B cell (primary cell): ENCODE measurements around the gene SLC22A12. TPM values are rescaled to one million over a fixed set of nuclear protein-coding genes. Genes with fewer than 3 reads are reported as not detected.

Source experiments
- ATAC-seq: fragments of 200-7000 bp; cut with Tn5 transposase; one replicate; pipeline ENCODE4 v1.10.0; 2021; ENCODE audit warnings: low read depth, mild to moderate bottlenecking, moderate number of reproducible peaks, moderate library complexity
- CTCF ChIA-PET: fragments of 350-600 bp; sonication (Branson Sonifier 250); formaldehyde crosslinking; loops from one replicate; lab custom pipeline; 2021; ENCODE audit warnings: antibody characterized with exemption, inconsistent platforms; lab: Charles Lee
- POLR2A ChIA-PET: fragments of 350-600 bp; sonication (Branson Sonifier 250); formaldehyde crosslinking; loops from one replicate; lab custom pipeline; 2021; ENCODE audit warnings: antibody characterized with exemption; lab: Charles Lee
- DNase-seq: peaks from one replicate; pipeline ENCODE4 v3.0.0; 2013
- H2AFZ ChIP-seq: 2 replicates; pipeline ENCODE4 v1.6.1; 2012; ENCODE audit warnings: mild to moderate bottlenecking, low read depth, low read length; ENCODE audit not compliant: insufficient read depth, poor library complexity, severe bottlenecking
- H3K27ac ChIP-seq, 2 donors: 1 replicate in 1 of 2; 2 replicates in 1 of 2; pipeline ENCODE4 v1.5.1; 2012 to 2013; ENCODE audit warnings: low read length in 2 of 2, mild to moderate bottlenecking in 2 of 2, moderate library complexity in 1 of 2
- H3K27me3 ChIP-seq, 4 experiments: fragments of 200-600 bp in 1 of 4; sonication (generic) in 1 of 4; replicated peaks in 1 of 4; 1 replicate in 2 of 4; 2 replicates in 2 of 4; pipeline versions ENCODE4 v1.6.1 to v1.7.0; 2013 to 2016; ENCODE audit warnings: low read length in 3 of 4, mild to moderate bottlenecking in 2 of 4, mixed read lengths in 1 of 4, moderate library complexity in 1 of 4; ENCODE audit not compliant: insufficient read depth in 4 of 4, control insufficient read depth in 3 of 4; ENCODE audit errors: control extremely low read depth in 1 of 4
- H3K36me3 ChIP-seq, 2 experiments: replicated peaks in 1 of 2; 1 replicate in 1 of 2; 2 replicates in 1 of 2; pipeline versions ENCODE4 v1.6.1 to v1.7.1; 2013; ENCODE audit warnings: low read length in 1 of 2; ENCODE audit not compliant: insufficient read depth in 2 of 2, control insufficient read depth in 1 of 2; ENCODE audit errors: control extremely low read depth in 1 of 2, extremely low read depth in 1 of 2
- H3K4me1 ChIP-seq, 2 donors: fragments of 200-600 bp in 1 of 2; sonication (generic) in 1 of 2; 1 replicate in 1 of 2; 2 replicates in 1 of 2; pipeline versions ENCODE4 v1.5.1 to v1.6.1; 2013 to 2017; ENCODE audit warnings: low read length in 2 of 2; ENCODE audit not compliant: control insufficient read depth in 2 of 2, insufficient read depth in 2 of 2
- H3K4me2 ChIP-seq: replicated peaks from 2 replicates; pipeline ENCODE3; 2012; ENCODE audit warnings: mild to moderate bottlenecking, low read depth, low read length; ENCODE audit not compliant: poor library complexity, severe bottlenecking
- H3K4me3 ChIP-seq, 5 experiments: fragments of 200-600 bp in 1 of 5; sonication (generic) in 1 of 5; 1 replicate in 3 of 5; 2 replicates in 2 of 5; pipeline versions ENCODE4 v1.5.1 to v1.7.0; 2011 to 2016; ENCODE audit warnings: low read length in 4 of 5, mild to moderate bottlenecking in 4 of 5, low read depth in 2 of 5, control low read depth in 1 of 5, moderate library complexity in 1 of 5; ENCODE audit not compliant: insufficient read depth in 1 of 5; ENCODE audit errors: control extremely low read depth in 1 of 5, extremely low read depth in 1 of 5
- H3K79me2 ChIP-seq: fragments of 200-600 bp; sonication (generic); one replicate; pipeline ENCODE4 v1.6.0; 2016; ENCODE audit warnings: low read length; ENCODE audit not compliant: control insufficient read depth, insufficient read depth
- H3K9ac ChIP-seq: fragments of 200-600 bp; sonication (generic); 2 replicates; pipeline ENCODE4 v1.6.1; 2017; ENCODE audit warnings: mild to moderate bottlenecking, low read length, moderate library complexity
- H3K9me3 ChIP-seq, 3 donors: one replicate each; pipeline versions ENCODE4 v1.6.1 to v1.7.1; 2013; ENCODE audit warnings: low read length in 2 of 3; ENCODE audit not compliant: control insufficient read depth in 2 of 3, insufficient read depth in 1 of 3; ENCODE audit errors: control extremely low read depth in 1 of 3
- H4K20me1 ChIP-seq: 2 replicates; pipeline ENCODE4 v1.6.0; 2012; ENCODE audit warnings: mild to moderate bottlenecking, low read length; ENCODE audit not compliant: insufficient read depth, control insufficient read depth, poor library complexity, severe bottlenecking
- H3K27ac Mint-ChIP-seq: one replicate; pipeline ENCODE4 v1.8.0; 2021; ENCODE audit warnings: mixed read lengths
- H3K27me3 Mint-ChIP-seq: one replicate; pipeline ENCODE4 v1.8.0; 2021; ENCODE audit warnings: mixed read lengths
- H3K4me1 Mint-ChIP-seq: one replicate; pipeline ENCODE4 v1.8.0; 2021; ENCODE audit warnings: mixed read lengths
- H3K4me3 Mint-ChIP-seq: one replicate; pipeline ENCODE4 v1.8.0; 2021; ENCODE audit warnings: mixed read lengths
- H3K9me3 Mint-ChIP-seq: one replicate; pipeline ENCODE4 v1.8.0; 2022; ENCODE audit warnings: mixed read lengths; ENCODE audit not compliant: insufficient read depth
- CTCF ChIP-seq: fragments of 200-600 bp; IDR thresholded peaks from one replicate; pipeline ENCODE4 v1.8.0; 2022; ENCODE audit warnings: antibody characterized with exemption, mild to moderate bottlenecking
- EZH2 ChIP-seq: IDR thresholded peaks from 2 replicates; pipeline ENCODE4 v1.6.1; 2012; ENCODE audit warnings: borderline replicate concordance, low read depth, mild to moderate bottlenecking, moderate library complexity, low read length; ENCODE audit not compliant: insufficient read depth, poor library complexity, severe bottlenecking
- WGBS: methylation state at CpG from one replicate; pipeline ENCODE4 v1.1.5; 2013; ENCODE audit warnings: missing lambda C conversion rate; ENCODE audit not compliant: insufficient coverage; 5-methylcytosine and 5-hydroxymethylcytosine counted together
- intact Hi-C: fragments of 100-400 bp; cut with micrococcal nuclease; formaldehyde crosslinking; loops from one replicate; pipeline ENCODE4 v1.10.0; 2022
- polyA plus RNA-seq: library from polyadenylated mRNA; depleted of rRNA; stranded (reverse); fragments of >200 nt; gene quantifications from 2 replicates; pipeline ENCODE4 v1.2.3, GENCODE V29; 2012
- total RNA-seq, 2 donors: library from RNA; stranded (reverse); fragments of 120-200 nt in 1 of 2; gene quantifications; 1 replicate in 1 of 2; 2 replicates in 1 of 2; pipeline versions ENCODE4 v1.2.3 to v1.2.4, GENCODE V29; 2013 to 2022

Gene SLC22A12
- total and polyA plus RNA-seq, 2 donors (not counting 1 experiment from before 2014, with no cell fraction given) = not detected

GRCh38 chr11:64591257-64592233 is 525 bp downstream of the SLC22A12 start:
- no peaks in the 10 kb centered on the region for H3K4me1 Mint-ChIP-seq
- POLR2A ChIA-PET = no interaction called here

More at GRCh38 chr11:64591257-64592233, 525 bp downstream of the SLC22A12 start:
- Histone ChIP-seq H3K9ac (no peak overlapping the region), H4K20me1 (no peaks in the 10 kb centered on the region), H2AFZ (no peak overlapping the region), H3K4me2 (no peak overlapping the region), H3K4me3 (no peak overlapping the region), H3K79me2 (no peaks in the 10 kb centered on the region), H3K27me3 (no peaks in the 10 kb centered on the region), H3K36me3 (no peaks in the 10 kb centered on the region), H3K4me1 (no peaks in the 10 kb centered on the region), H3K27ac (no peak overlapping the region), H3K9me3 (peaks cover 0 to 25% (median 5%) of the 10 kb centered on the region in 3 donors)
- Mint-ChIP-seq H3K4me3 (no peak overlapping the region), H3K27me3 (peaks cover 16% of the 10 kb centered on the region), H3K27ac (no peak overlapping the region), H3K9me3 (peaks cover 10% of the 10 kb centered on the region)
- DNase-seq = no peak
- TF ChIP-seq CTCF = no peak
- TF ChIP-seq EZH2 = no peak
- WGBS = 93% methylated on average over 35 of the region's 36 CpGs
- CTCF ChIA-PET = no interaction called here
- intact Hi-C loops = no loop called here
- ATAC-seq = no peak
